GM12878 (cell line): Measurements from ENCODE around the gene COL27A1. TPM values are rescaled to one million over a fixed set of nuclear protein-coding genes. Genes with fewer than 3 reads are reported as not detected.

Source experiments
- ATAC-seq: fragments of 200-7000 bp; cut with Tn5 transposase; 3 replicates; pipeline ENCODE4 v1.9.1; 2020; ENCODE audit warnings: mild to moderate bottlenecking, moderate library complexity
- BruUV-seq: library from RNA; stranded (reverse); fragments of 400-500 nt; replicated peaks from 2 replicates; lab custom pipeline; 2021; lab: Mats Ljungman, UMichigan
- CTCF ChIA-PET: fragments of 300-600 bp; sonication (Branson Sonifier 250); formaldehyde crosslinking; extraction: SDS; loops from one replicate; lab custom pipeline; 2021; ENCODE audit warnings: inconsistent platforms; lab: Yijun Ruan, JAX
- POLR2A ChIA-PET: fragments of 350-600 bp; formaldehyde crosslinking; extraction: SDS; loops from one replicate; lab custom pipeline; 2021; ENCODE audit warnings: inconsistent platforms; lab: Charles Lee
- RAD21 ChIA-PET: fragments of 300-600 bp; sonication (Branson Sonifier 250); formaldehyde crosslinking; loops from one replicate; lab custom pipeline; 2023; ENCODE audit warnings: antibody characterized with exemption; ENCODE audit not compliant: unreplicated experiment; lab: Charles Lee
- SMC1A ChIA-PET: fragments of 300-600 bp; sonication (Branson Sonifier 250); formaldehyde crosslinking; loops from one replicate; lab custom pipeline; 2023; ENCODE audit not compliant: unreplicated experiment, uncharacterized antibody; lab: Charles Lee
- DNase-seq: peaks from one replicate; pipeline ENCODE4 v3.0.0-alpha.2; 2011; ENCODE audit warnings: low read depth, low spot score
- FAIRE-seq: peaks from 3 replicates; lab custom pipeline; 2011; peaks lifted over from hg19 to GRCh38; lab: Jason Lieb, UNC
- H2AFZ ChIP-seq: 2 replicates; pipeline ENCODE4 v1.6.0; 2011; ENCODE audit warnings: low read depth, low read length, control low read depth; ENCODE audit not compliant: control insufficient read depth
- H3K27ac ChIP-seq: 2 replicates; pipeline ENCODE4 v1.5.1; 2011; ENCODE audit warnings: control low read depth; ENCODE audit not compliant: control insufficient read depth, insufficient read depth
- H3K27me3 ChIP-seq, 2 experiments: replicated peaks in 1 of 2; 2 replicates each; pipeline versions ENCODE4 v1.6.0 to v1.6.1; 2011; ENCODE audit warnings: low read length in 1 of 2; ENCODE audit not compliant: control insufficient read depth in 2 of 2, insufficient read depth in 2 of 2
- H3K36me3 ChIP-seq, 2 experiments: 2 replicates each; pipeline ENCODE4 v1.5.1; 2011; ENCODE audit warnings: low read length in 1 of 2; ENCODE audit not compliant: control insufficient read depth in 2 of 2, insufficient read depth in 2 of 2
- H3K4me1 ChIP-seq: 2 replicates; pipeline ENCODE4 v1.6.1; 2011; ENCODE audit warnings: mild to moderate bottlenecking, low read length, moderate library complexity, mixed read lengths; ENCODE audit not compliant: control insufficient read depth, insufficient read depth
- H3K4me2 ChIP-seq: 2 replicates; pipeline ENCODE4 v1.6.0; 2011; ENCODE audit warnings: control low read depth; ENCODE audit not compliant: control insufficient read depth, insufficient read depth
- H3K4me3 ChIP-seq: fragments of 200-600 bp; sonication (generic); 2 replicates; pipeline ENCODE4 v1.5.1; 2016
- H3K79me2 ChIP-seq: 2 replicates; pipeline ENCODE4 v1.6.0; 2011; ENCODE audit warnings: low read length; ENCODE audit not compliant: control insufficient read depth, insufficient read depth
- H3K9ac ChIP-seq: 2 replicates; pipeline ENCODE4 v1.8.0; 2011; ENCODE audit warnings: low read length, control low read depth, mixed read lengths; ENCODE audit not compliant: control insufficient read depth, insufficient read depth
- H3K9me3 ChIP-seq: replicated peaks from 3 replicates; pipeline ENCODE4 v1.5.1; 2011; ENCODE audit warnings: mild to moderate bottlenecking, low read length; ENCODE audit not compliant: control insufficient read depth, insufficient read depth
- H4K20me1 ChIP-seq: 2 replicates; pipeline ENCODE4 v1.6.0; 2011; ENCODE audit not compliant: control insufficient read depth, insufficient read depth
- BHLHE40 ChIP-seq, 2 experiments: fragments of 450-650 bp in 1 of 2; IDR thresholded peaks; 2 replicates each; pipeline ENCODE4 v1.6.1; 2011 to 2017; ENCODE audit warnings: low read depth in 2 of 2, borderline replicate concordance in 1 of 2, improper control_type of control experiment in 1 of 2, low read length in 1 of 2, mild to moderate bottlenecking in 1 of 2
- ESRRA ChIP-seq: IDR thresholded peaks from 2 replicates; pipeline ENCODE4 v1.6.1; 2012; ENCODE audit warnings: mild to moderate bottlenecking, low read length, improper control_type of control experiment
- IRF4 ChIP-seq: IDR thresholded peaks from 2 replicates; pipeline ENCODE4 v1.6.1; 2011; ENCODE audit warnings: low read depth, low read length
- KLF5 ChIP-seq: fragments of 450-650 bp; IDR thresholded peaks from 2 replicates; pipeline ENCODE4 v1.6.1; 2014; ENCODE audit warnings: mild to moderate bottlenecking; ENCODE audit not compliant: partially characterized antibody
- MXI1 ChIP-seq: fragments of 150-350 bp; IDR thresholded peaks from 2 replicates; pipeline ENCODE4 v1.6.1; 2011; ENCODE audit warnings: low read depth, mild to moderate bottlenecking, inconsistent platforms, low read length, improper control_type of control experiment
- POU2F2 ChIP-seq: IDR thresholded peaks from 3 replicates; pipeline ENCODE4 v1.6.1; 2011; ENCODE audit warnings: low read depth, mild to moderate bottlenecking, low read length, borderline replicate concordance
- RUNX3 ChIP-seq: IDR thresholded peaks from 2 replicates; pipeline ENCODE4 v1.6.1; 2012; ENCODE audit warnings: low read length, inconsistent platforms
- SP1 ChIP-seq: IDR thresholded peaks from one replicate; pipeline ENCODE4 v1.6.1; 2011; ENCODE audit warnings: low read depth, low read length
- STAT3 ChIP-seq: IDR thresholded peaks from 2 replicates; pipeline ENCODE4 v1.6.1; 2011; ENCODE audit warnings: low read depth, low read length, improper control_type of control experiment
- USF1 ChIP-seq: IDR thresholded peaks from 2 replicates; pipeline ENCODE4 v1.6.1; 2011; ENCODE audit warnings: borderline replicate concordance, low read depth, mild to moderate bottlenecking, moderate library complexity, mixed read lengths, low read length; ENCODE audit not compliant: insufficient read depth; ENCODE audit errors: extremely low read length
- WRNIP1 ChIP-seq: IDR thresholded peaks from 2 replicates; pipeline ENCODE4 v1.6.1; 2011; ENCODE audit warnings: low read depth, low read length, improper control_type of control experiment, borderline replicate concordance
- YBX1 ChIP-seq: fragments of 450-650 bp; IDR thresholded peaks from 2 replicates; pipeline ENCODE4 v1.6.1; 2016; ENCODE audit warnings: antibody characterized with exemption
- ZBTB11 ChIP-seq: fragments of 450-650 bp; formaldehyde crosslinking; IDR thresholded peaks from 2 replicates; pipeline ENCODE4 v1.5.0; 2022; ENCODE audit warnings: mild to moderate bottlenecking, missing genetic modification characterization
- ZNF274 ChIP-seq: IDR thresholded peaks from one replicate; pipeline ENCODE4 v1.8.0; 2011; ENCODE audit not compliant: insufficient read length, insufficient read depth
- ZNF622 ChIP-seq: fragments of 450-650 bp; IDR thresholded peaks from 2 replicates; pipeline ENCODE4 v1.6.1; 2017; ENCODE audit warnings: mild to moderate bottlenecking, inconsistent platforms
- WGBS: methylation state at CpG from one replicate; pipeline ENCODE4 v1.1.6; 2016; ENCODE audit warnings: low lambda C conversion rate; ENCODE audit not compliant: insufficient replicate concordance, insufficient coverage; ENCODE audit errors: missing lambda C conversion rate; 5-methylcytosine and 5-hydroxymethylcytosine counted together
- in situ Hi-C: fragments of 300-500 bp; cut with MboI; formaldehyde crosslinking; loops from 9 replicates; pipeline ENCODE4 v1.14.3; 2018; ENCODE audit warnings: mixed read lengths
- intact Hi-C: fragments of 100-400 bp; cut with micrococcal nuclease; formaldehyde crosslinking; loops from one replicate; pipeline ENCODE4 v1.14.2; 2022; ENCODE audit not compliant: unreplicated experiment
- polyA plus RNA-seq, 11 experiments: library from polyadenylated mRNA; depleted of rRNA in 4 of 11; unstranded in 6 of 11; stranded (reverse) in 5 of 11; fragments of >200 nt; fragmentation: Nextera tagmentation in 4 of 11; fragmentation: Illumina TruSeq in 1 of 11; extraction: Ambion mirVana in 4 of 11; extraction: Trizol in 1 of 11; gene quantifications; 1 replicate in 1 of 11; 2 replicates in 10 of 11; pipeline versions ENCODE4 v1.2.1 to v1.2.3, GENCODE V29; 2011 to 2016; ENCODE audit warnings: inconsistent platforms in 2 of 11, missing spikeins in 2 of 11, low read depth in 1 of 11
- total RNA-seq, 4 experiments: library from RNA; depleted of rRNA in 3 of 4; stranded (reverse); fragments of >200 nt in 3 of 4; fragmentation: Illumina TruSeq in 1 of 4; extraction: Trizol in 1 of 4; gene quantifications; 2 replicates each; pipeline versions ENCODE4 v1.2.1 to v1.2.3, GENCODE V29; 2013 to 2021
- TF ChIP-seq, protein P1 (sequence below): fragments of 450-650 bp; IDR thresholded peaks from 2 replicates; pipeline ENCODE4 v1.6.1; 2017; ENCODE audit warnings: mild to moderate bottlenecking, moderate library complexity

COL27A1 gene
- total and polyA plus RNA-seq, 10 of the 15 experiments (the other 5 are each of a cell fraction or from before 2014, with no cell fraction given), result 0.10 TPM; not detected in 9

DNA sequence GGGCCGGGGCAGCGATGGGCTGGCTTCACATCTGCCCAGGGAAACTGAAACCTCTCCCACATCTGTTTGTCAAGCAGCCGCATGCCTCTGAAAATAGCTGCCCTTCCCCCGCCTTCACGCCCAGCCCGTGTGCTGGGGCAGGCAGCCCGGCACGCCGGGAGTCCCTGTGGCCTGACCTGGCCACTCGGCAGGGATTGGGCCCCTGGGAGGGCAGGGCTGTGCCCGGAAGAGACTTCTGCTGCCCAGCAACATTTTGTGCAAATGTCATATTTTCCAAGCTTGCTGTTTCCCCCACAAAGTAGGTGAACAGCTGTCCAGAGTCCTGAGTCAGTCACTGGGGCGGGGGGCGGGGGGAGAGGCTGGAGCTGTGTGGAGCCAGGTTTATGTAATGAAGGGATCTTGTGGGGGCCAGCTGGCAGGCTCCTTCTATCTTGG is 8.2 kb downstream of the COL27A1 start (continued):
- TF ChIP-seq POU2F2 (no peak), RUNX3 (no peak), ZNF622 (no peak), ESRRA (no peak), BHLHE40 (IDR thresholded peaks at IDR 0.05; ENCODE audit: borderline replicate concordance in 1 of 2, low read depth in 2 of 2, low read length in 1 of 2) (no peak), USF1 (no peak), MXI1 (no peak)

GRCh38 chr9:114164191-114164794 is 9.0 kb downstream of the COL27A1 start:
- ChIA-PET RAD21 (no interaction called here), CTCF (interaction anchor here (0.6 to 1.3 kb wide), 3 partner anchors 12 to 743 kb away, joined by 3 to 6 read pairs (median 3); no protein-coding TSS in a partner anchor), SMC1A (no interaction called here), POLR2A (no interaction called here)
- H3K36me3 ChIP-seq, result no peaks in the 10 kb centered on the region
- H3K27ac ChIP-seq, result no peak overlapping the region
- H4K20me1 ChIP-seq, result no peaks in the 10 kb centered on the region
- ATAC-seq (no peak), FAIRE-seq (no peak), DNase-seq (no peak)
- H3K9ac ChIP-seq, result no peak overlapping the region
- H3K27me3 ChIP-seq, result peaks cover 0 to under 1% of the 10 kb centered on the region in 2 experiments; a peak in 3 of 4 replicates
- intact Hi-C loops, result no loop called here
- 0% methylated on average over 1 of the region's 1 CpG for WGBS
- no peak overlapping the region for H3K4me3 ChIP-seq
- H3K4me1 ChIP-seq, result no peaks in the 10 kb centered on the region
- no TSS peak for BruUV-seq
- no peak overlapping the region for H2AFZ ChIP-seq
- in situ Hi-C loops, result no loop called here
- H3K9me3 ChIP-seq, result no peaks in the 10 kb centered on the region
- no peak overlapping the region for H3K4me2 ChIP-seq
- no peaks in the 10 kb centered on the region for H3K79me2 ChIP-seq
- TF ChIP-seq KLF5 (no peak), WRNIP1 (no peak), YBX1 (no peak), ZNF274 (no peak), ZBTB11 (CRISPR knock-in tag) (no peak), IRF4 (no peak), SP1 (no peak), STAT3 (no peak)
- TF ChIP-seq, protein P1, sequence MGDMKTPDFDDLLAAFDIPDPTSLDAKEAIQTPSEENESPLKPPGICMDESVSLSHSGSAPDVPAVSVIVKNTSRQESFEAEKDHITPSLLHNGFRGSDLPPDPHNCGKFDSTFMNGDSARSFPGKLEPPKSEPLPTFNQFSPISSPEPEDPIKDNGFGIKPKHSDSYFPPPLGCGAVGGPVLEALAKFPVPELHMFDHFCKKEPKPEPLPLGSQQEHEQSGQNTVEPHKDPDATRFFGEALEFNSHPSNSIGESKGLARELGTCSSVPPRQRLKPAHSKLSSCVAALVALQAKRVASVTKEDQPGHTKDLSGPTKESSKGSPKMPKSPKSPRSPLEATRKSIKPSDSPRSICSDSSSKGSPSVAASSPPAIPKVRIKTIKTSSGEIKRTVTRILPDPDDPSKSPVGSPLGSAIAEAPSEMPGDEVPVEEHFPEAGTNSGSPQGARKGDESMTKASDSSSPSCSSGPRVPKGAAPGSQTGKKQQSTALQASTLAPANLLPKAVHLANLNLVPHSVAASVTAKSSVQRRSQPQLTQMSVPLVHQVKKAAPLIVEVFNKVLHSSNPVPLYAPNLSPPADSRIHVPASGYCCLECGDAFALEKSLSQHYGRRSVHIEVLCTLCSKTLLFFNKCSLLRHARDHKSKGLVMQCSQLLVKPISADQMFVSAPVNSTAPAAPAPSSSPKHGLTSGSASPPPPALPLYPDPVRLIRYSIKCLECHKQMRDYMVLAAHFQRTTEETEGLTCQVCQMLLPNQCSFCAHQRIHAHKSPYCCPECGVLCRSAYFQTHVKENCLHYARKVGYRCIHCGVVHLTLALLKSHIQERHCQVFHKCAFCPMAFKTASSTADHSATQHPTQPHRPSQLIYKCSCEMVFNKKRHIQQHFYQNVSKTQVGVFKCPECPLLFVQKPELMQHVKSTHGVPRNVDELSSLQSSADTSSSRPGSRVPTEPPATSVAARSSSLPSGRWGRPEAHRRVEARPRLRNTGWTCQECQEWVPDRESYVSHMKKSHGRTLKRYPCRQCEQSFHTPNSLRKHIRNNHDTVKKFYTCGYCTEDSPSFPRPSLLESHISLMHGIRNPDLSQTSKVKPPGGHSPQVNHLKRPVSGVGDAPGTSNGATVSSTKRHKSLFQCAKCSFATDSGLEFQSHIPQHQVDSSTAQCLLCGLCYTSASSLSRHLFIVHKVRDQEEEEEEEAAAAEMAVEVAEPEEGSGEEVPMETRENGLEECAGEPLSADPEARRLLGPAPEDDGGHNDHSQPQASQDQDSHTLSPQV, result no peak
